Stimulated activated CD8-positive, alpha-beta memory T cell treated with anti-CD3 and anti-CD28 coated beads, Interleukin-12 subunit alpha, Interleukin-12 subunit beta, amount 100 ng/mL, for 24 hours (primary cell): Measurements from ENCODE around the gene B4GALT3.

Experiments used
- DNase-seq: peaks from one replicate; pipeline ENCODE4 v3.0.0-alpha.2; 2020; ENCODE audit errors: extremely low read depth

B4GALT3 gene

GRCh38 chr1:161163793-161164192, 13.5 kb downstream of the B4GALT3 start:
- DNase-seq = no peak

GRCh38 chr1:161162806-161163205, 14.5 kb downstream of the B4GALT3 start:
- DNase-seq = no peak

- no peak for DNase-seq
These were observed 15.3 kb downstream of the B4GALT3 start for GRCh38 chr1:161162052-161162451.

GRCh38 chr1:161161652-161162051, 15.7 kb downstream of the B4GALT3 start:
- no peak for DNase-seq

GRCh38 chr1:161160671-161161145, 16.6 kb downstream of the B4GALT3 start:
- no peak for DNase-seq

- DNase-seq = no peak
These were observed 17.4 kb downstream of the B4GALT3 start for GRCh38 chr1:161159913-161160243.

GRCh38 chr1:161159087-161159912, 18.0 kb downstream of the B4GALT3 start, which contains the start of gene USP21:
TSS of gene USP21 (plus strand) at chr1:161159500. CDS start at chr1:161160641, 1,141 bp downstream.
- peak; percentile 83 for DNase-seq

GRCh38 chr1:161158316-161159010, 18.8 kb downstream of the B4GALT3 start:
- DNase-seq = no peak

- no peak for DNase-seq
These were observed 19.4 kb downstream of the B4GALT3 start for GRCh38 chr1:161157867-161158266.

GRCh38 chr1:161153682-161154337, 23.5 kb downstream of the B4GALT3 start, which contains the start of gene UFC1:
TSS of gene UFC1 (plus strand) at chr1:161153978. CDS start at chr1:161153998, 20 bp downstream.
- peak; percentile 47 for DNase-seq

- no peak for DNase-seq
These were observed 24.1 kb downstream of the B4GALT3 start for GRCh38 chr1:161153176-161153575.

GRCh38 chr1:161145832-161146231, 31.5 kb downstream of the B4GALT3 start:
- DNase-seq = no peak

GRCh38 chr1:161140755-161141400, 36.4 kb downstream of the B4GALT3 start:
- no peak for DNase-seq

- no peak for DNase-seq
These were observed 37.5 kb downstream of the B4GALT3 start for GRCh38 chr1:161139766-161140165.

- DNase-seq = no peak
These were observed 38.9 kb downstream of the B4GALT3 start for GRCh38 chr1:161138431-161138830.

GRCh38 chr1:161137881-161138280, 39.4 kb downstream of the B4GALT3 start:
- no peak for DNase-seq

GRCh38 chr1:161133220-161133740, 44.0 kb downstream of the B4GALT3 start:
- no peak for DNase-seq

GRCh38 chr1:161132410-161133219, 44.7 kb downstream of the B4GALT3 start, which contains the start of gene DEDD:
TSS of gene DEDD (minus strand) at chr1:161132667. CDS start at chr1:161124462, 8,205 bp downstream.
- peak; percentile 73 for DNase-seq

- no peak for DNase-seq
These were observed 45.5 kb downstream of the B4GALT3 start for GRCh38 chr1:161131523-161132409.

- no peak for DNase-seq
These were observed 47.0 kb downstream of the B4GALT3 start for GRCh38 chr1:161130266-161130665.
